NK-92 (cell line): Measurements from ENCODE around the gene RMRP.
"Not testable (repeated sequence)": the region's sequence is repeated elsewhere in the genome, so short reads cannot be mapped to it uniquely, and the experiment has no call there.

ENCODE experiments used
- DNase-seq: peaks from one replicate; lab custom pipeline; 2025; ENCODE audit not compliant: unreplicated experiment; lab: John Stamatoyannopoulos, UW

The RMRP gene

DNA sequence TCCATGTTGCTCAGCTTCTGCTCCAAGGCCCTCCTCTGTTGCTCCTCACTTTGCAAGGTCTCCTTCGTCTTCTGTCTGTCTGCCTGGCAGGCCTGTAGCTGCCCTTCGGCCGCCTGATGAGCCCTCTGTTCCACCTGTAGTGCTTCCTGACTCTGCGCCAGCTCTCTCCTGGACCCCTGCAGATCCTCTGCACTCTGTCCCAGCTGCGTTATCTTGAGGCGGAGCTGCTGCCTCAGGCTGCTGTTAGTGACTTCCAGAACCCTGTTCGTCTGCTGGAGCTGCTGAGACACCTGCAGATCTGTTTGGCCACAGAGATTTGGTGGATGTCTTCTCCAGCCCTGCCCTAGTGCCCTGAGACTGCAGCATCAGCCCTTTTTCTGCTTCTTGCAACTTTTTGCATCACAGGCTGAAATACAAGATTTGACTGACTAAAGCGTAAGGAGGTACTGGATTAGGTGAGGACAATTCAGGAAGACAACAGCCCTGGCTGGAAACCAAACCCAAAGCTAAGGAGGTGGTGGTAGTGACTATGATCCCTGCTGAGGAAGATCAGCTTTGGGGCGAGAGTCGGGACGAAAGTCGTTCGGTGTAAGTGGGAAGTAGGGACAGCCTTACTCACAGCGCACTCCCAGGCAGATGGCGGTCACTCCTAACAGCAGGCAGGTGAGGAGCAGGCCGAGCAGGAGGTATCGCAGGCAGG lies 41.7 kb downstream of the RMRP start:
- no peak for DNase-seq

DNA sequence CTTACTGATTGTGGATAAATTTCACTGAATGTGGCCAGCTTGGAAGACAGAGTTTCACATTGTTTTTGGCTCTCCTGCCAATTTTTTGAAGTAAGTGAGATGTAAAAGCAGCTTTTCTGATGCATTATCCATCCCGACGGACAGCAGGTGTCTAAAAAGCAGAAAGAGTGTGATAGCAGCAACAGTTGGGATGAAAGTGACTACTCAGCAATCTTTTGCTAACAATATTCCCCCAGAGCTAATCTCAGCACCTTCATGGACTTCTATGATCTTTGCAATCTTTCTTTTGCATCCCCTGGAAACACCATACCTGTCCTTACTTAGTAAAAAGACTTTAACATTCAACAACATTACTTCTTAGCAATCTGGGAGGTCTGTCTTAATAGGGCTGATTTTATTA lies 45.0 kb downstream of the RMRP start:
- no peak for DNase-seq

DNA sequence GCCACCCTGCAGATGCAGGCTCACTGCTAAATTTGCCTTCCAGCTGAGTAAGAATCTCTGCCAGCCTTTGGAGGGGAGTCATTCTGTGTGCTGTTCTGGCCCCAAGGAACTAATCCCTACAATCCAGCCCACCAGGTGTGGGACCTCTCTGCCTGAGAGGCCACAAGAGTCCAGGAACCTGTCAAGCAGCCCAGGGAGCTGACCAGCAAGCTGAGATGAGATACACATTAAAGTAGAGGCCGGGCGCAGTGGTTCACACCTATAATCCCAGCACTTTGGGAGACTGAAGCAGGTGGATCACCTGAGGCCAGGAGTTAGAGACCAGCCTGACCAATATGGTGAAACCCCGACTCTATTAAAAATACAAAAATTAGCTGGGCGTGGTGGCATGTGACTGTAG lies 45.8 kb downstream of the RMRP start:
- not testable (repeated sequence) for DNase-seq

DNA sequence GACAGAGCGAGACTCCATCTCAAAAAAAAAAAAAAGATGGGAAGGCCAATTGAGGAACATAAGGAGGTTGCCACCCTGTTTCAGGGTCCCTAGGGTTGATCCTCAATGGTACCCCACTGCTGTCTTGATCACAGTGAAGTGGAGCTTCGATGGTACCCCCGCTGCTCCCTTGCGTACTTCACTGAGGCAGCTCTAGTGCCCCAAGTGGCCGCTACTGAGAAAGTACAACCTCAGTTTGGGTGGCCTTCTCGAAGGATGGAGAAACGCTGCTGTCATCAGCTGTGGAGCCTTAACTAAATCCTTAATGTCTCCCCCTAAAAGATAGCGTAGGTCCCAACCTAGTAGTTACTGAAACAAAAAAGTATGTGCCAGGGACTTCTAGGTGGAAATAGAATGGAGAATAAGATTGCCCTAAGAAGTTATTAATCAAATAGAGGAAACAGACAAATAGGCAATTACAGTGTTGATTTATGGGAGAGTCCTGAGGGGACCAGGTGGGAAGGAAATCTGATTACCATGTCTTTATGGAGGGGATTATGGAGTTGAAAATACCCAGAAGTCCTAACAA lies 46.5 kb downstream of the RMRP start:
- DNase-seq: no peak

DNA sequence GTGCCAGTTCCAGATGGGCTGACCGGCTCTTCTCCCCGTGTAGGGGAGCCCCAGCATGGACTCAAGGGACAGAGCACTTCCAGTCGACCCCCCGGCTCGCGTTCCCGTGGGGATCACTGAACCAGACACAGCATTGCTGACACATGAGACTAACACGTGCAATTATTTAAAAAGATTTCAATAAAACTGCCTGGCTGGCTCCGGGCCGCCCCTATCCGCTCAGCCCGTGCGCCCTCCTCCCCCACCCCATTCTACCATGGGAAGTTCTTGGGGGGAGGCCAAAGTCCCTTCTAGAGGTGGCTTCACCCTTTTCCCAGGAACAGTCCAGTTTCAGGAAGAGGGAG lies 48.0 kb downstream of the RMRP start:
- DNase-seq: no peak

DNA sequence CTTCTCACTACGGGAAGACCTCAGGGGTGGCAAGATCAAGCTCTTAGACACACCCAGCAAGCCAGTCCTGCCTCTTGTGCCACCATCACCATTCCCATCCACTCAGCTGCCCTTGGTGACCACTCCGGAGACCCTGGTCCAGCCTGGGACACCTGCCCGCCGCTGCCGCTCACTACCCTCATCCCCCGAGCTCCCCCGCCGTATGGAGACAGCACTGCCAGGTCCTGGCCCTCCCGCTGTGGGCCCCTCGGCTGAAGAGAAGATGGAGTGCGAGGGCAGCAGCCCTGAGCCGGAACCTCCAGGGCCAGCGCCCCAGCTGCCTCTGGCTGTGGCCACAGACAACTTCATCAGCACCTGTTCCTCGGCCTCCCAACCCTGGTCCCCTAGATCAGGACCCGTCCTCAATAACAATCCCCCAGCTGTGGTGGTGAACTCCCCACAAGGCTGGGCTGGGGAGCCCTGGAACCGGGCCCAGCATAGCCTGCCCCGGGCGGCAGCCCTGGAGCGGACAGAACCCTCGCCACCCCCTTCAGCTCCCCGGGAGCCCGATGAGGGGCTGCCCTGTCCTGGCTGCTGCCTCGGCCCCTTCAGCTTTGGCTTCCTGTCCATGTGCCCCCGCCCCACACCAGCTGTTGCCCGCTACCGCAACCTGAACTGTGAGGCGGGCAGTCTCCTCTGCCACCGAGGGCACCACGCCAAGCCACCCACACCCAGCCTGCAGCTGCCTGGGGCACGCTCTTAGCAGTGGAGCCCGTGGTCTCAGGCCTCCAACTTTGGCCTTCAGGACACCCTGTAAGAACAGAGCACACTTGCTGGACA lies 48.6 kb downstream of the RMRP start:
- DNase-seq: no peak

DNA sequence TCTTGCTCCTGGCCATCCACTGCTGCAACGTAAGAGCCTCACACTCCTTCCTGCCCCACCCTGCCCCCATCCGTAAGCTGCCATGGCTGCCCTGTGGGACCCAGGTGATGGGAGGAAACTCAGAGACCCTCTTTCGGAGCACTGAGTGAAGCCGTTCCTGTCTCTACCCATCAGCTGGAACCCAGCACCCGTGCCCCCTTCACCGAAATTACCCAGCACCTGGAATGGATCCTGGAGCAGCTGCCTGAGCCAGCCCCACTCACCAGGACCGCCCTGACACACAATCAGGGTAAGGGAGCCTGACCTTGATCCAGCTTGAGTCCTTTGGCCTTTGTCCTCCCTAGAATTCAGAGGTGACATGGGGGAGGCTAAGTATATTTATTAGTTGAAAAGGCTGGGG lies 49.6 kb downstream of the RMRP start:
- no peak for DNase-seq
